Epithelial cell of esophagus (primary cell): Measurements from ENCODE around the gene IFT43.

ENCODE experiments used
- DNase-seq: peaks from one replicate; pipeline ENCODE4 v3.0.0; 2010; ENCODE audit warnings: low read depth
- H3K4me3 ChIP-seq: 2 replicates; pipeline ENCODE4 v1.5.1; 2011; ENCODE audit warnings: mild to moderate bottlenecking, low read length, control low read depth
- TF ChIP-seq, protein P1 (sequence below): IDR thresholded peaks from 2 replicates; pipeline ENCODE4 v1.5.1; 2011; ENCODE audit warnings: low read depth, mild to moderate bottlenecking, low read length, control low read depth, inconsistent platforms; ENCODE audit not compliant: insufficient read depth; ENCODE audit errors: missing control alignments

The IFT43 gene

DNA sequence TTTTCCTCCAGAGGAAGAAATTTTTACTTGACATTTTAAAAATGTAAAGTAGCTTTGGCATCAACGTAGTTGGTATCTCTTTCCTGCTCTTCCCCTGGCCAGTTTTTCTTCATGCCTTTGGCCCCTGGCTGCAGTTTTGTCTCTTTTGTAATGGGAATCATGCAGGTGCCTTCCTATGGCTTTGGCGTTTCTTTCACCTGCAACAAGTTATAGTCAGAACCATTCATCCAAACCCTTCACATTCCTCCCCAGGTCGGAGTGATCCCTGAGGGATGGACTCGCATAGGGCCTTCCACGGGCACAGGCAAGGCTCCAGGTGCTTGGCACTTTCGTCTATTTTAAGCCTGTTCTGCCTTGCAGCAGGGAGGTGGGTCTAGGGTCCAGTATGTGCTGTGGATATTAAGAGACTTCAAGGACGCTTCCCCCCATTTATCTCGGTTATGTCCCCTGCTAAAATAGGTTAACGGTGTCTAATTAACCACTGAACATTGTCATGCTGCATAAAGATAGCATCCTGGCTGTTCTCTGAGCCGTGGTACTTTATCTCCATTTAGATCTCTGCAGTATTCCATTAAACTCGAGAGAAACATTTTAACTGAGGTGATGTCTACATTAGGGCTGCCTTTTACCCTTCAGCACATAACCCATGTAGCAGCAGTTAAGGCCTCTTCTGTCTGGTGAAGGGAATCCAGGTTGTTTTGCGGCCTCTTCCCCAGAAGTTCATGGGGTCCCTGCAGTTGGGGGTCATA is 66.3 kb downstream of the IFT43 start:
- DNase-seq = no peak
- no peak overlapping the region for H3K4me3 ChIP-seq
- TF ChIP-seq, protein P1, sequence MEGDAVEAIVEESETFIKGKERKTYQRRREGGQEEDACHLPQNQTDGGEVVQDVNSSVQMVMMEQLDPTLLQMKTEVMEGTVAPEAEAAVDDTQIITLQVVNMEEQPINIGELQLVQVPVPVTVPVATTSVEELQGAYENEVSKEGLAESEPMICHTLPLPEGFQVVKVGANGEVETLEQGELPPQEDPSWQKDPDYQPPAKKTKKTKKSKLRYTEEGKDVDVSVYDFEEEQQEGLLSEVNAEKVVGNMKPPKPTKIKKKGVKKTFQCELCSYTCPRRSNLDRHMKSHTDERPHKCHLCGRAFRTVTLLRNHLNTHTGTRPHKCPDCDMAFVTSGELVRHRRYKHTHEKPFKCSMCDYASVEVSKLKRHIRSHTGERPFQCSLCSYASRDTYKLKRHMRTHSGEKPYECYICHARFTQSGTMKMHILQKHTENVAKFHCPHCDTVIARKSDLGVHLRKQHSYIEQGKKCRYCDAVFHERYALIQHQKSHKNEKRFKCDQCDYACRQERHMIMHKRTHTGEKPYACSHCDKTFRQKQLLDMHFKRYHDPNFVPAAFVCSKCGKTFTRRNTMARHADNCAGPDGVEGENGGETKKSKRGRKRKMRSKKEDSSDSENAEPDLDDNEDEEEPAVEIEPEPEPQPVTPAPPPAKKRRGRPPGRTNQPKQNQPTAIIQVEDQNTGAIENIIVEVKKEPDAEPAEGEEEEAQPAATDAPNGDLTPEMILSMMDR = no peak

DNA sequence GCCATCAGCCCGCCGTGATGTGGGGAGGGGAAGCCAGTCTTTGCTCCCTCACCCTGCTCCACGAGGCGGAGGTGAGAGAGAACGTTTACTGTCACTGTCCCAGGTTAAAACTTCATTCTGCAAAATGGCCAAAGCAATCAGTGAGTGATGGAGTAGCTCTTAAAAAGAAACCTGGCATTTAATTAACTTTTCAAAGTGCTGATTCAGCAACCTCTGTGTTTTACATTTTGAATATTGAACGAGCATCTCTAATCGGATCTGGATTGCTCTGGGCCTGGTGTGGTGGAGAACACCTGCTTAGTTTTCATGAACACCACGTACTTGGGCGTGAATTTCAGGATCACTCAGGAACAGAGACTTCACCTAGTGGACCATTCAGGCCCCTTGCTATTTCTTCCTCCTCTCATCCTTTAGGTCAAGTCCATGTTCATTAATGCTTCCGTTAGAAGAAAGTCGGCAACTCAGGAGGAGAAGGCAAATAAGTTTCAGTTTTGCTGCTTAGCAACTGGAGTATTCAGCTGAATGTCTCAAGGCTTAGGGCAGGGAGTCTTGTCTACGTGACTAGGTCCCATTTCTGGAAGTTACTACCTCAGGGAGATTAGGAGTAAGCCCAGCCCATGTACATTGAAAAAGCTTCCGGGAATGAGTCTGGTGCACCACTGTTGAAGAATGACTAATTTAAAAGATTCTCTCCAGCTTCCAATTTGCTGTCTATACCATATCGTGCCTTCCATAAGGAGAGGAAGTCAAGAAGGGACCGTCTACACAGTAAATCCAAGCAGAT is 68.2 kb downstream of the IFT43 start:
- TF ChIP-seq, protein P1 = no peak
- DNase-seq = peak; percentile 13
- H3K4me3 ChIP-seq = no peak overlapping the region

DNA sequence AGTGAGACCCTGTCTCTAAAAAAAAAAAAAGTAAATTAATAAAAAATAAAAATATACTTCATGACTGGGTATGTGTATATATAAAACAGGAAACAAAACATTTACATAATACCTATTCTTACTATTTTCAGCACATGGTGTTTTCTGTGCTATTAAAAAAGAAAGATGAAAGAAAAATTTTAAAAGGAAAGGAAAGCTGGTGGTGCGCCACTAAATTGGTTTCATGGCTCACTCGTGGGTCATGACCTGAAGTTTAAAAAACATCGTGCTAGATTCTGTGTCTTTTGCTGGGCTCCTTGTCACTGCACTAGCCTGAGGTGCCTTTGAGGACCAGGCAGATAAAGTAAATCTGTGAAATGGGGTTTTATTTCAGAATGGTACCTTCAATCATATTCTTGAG is 69.8 kb downstream of the IFT43 start:
- no peak for DNase-seq
- TF ChIP-seq, protein P1 = no peak
- H3K4me3 ChIP-seq = no peak overlapping the region

DNA sequence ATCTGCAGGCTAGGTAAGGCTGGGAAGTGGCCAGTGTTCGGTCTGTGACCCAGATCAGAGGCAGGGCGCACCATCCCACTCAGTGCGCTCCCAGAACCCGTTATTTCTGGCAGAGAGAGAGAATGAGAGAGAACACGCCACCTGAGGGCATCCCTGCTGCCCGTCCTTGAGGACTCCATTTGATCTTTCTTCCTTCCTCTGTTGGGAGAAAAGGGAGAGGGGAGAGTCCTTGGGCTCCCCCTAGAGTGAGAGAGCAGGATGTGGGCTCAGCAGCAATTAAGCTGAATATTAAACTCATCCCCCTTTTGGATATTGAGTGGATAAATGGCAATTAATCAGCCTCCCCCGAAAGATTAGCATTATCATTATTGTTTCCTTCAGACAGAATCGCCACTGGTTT is 70.6 kb downstream of the IFT43 start:
- peak; percentile 9 for DNase-seq
- TF ChIP-seq, protein P1 = peak; percentile 33
- no peak overlapping the region for H3K4me3 ChIP-seq

DNA sequence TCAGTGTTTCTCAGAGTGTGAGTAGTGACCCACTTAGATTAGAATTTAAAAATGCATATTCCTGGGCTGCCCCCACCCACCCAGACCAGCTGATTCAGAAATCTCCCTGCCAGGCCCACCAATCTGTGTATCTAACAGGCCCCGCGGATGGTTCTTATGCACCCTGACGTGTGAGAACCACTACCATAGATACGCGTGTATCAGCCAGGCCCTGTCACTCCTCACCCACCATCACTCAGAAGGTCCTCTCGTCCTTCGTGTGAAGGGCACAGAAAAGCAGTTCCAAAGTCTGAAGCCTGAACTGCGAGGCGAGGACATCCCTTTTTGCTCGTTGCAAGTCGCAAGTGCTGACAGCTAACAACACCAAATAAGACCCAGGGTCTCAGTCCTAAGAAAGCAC is 72.4 kb downstream of the IFT43 start:
- no peak overlapping the region for H3K4me3 ChIP-seq
- no peak for DNase-seq
- TF ChIP-seq, protein P1 = no peak

DNA sequence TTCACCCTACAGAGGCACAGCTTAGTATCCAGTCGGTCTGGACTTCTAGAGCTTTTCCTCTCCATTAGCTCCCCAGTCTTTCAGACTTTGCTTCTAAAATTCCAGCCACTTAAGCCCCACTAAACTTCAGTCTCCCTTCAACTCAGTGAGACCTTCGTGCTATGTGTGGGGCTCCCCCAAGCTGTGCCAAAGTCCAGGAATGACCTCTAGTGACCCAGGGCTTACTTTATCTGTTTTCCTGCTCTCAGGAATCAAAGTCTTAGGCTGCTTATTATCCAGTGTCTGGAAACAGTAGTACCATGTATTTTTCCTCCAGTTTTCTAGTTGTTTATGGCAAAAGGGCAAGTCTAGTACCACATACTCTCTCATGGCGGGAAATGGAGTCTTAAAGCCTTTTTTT is 77.8 kb downstream of the IFT43 start:
- DNase-seq = no peak
- no peak overlapping the region for H3K4me3 ChIP-seq
- TF ChIP-seq, protein P1 = no peak

DNA sequence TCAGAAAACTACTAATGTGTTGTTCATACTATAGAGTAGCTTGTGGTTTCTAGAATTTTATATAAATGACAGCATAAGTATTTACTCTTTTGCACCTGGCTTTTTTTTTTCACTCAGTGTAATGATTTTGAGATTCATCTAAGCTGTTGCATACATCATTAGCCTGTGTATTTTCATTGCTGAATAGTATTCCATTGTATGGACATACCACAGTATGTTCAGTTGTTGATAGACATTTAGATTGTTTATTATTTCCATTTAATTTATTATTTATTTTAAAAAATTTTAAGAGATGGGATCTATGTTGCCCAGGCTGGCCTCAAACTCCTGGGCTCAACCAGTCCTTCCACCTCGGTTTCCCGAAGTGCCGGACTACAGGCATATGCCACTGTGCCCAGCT is 80.0 kb downstream of the IFT43 start:
- no peak overlapping the region for H3K4me3 ChIP-seq
- TF ChIP-seq, protein P1 = no peak

More for the DNA sequence above, 80.0 kb downstream of the IFT43 start:
- no peak for DNase-seq
